ENCODE data around the gene C20orf144.

The C20orf144 gene

DNA sequence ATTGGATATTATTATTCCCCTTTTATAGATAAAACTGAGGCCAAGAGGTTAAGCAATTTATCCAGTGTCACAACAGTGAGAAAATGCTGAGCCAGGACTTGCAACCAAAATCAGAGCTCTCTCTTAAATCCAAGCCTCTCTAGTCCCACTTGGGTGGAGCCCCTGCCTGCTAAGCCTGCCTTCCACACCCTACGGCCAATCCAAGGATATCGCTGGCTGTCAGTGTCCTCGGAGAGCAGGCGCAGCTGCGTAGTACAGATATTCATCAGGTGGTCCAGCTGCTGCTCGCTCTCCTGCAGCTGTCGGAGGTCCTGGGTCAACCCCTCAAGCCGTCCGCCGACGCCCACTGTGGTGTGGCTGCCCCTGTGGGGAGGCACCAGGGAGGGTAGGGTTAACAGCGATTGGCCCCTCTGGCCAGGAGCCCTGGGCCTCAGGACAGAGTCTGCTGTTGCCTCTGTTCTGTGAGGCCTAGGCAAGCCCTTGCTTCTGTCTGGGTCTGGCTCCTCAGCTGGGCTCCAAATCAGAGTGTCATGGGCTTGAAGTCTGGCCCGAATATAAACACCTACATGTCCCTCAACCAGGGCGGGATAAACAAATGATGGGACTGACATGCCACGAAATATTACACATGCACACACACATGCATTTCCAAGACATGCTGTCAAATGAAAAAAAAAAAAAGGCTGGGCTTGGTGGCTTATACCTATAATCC, 16.0 kb downstream of the C20orf144 start:
- no peak for DNase-seq

DNA sequence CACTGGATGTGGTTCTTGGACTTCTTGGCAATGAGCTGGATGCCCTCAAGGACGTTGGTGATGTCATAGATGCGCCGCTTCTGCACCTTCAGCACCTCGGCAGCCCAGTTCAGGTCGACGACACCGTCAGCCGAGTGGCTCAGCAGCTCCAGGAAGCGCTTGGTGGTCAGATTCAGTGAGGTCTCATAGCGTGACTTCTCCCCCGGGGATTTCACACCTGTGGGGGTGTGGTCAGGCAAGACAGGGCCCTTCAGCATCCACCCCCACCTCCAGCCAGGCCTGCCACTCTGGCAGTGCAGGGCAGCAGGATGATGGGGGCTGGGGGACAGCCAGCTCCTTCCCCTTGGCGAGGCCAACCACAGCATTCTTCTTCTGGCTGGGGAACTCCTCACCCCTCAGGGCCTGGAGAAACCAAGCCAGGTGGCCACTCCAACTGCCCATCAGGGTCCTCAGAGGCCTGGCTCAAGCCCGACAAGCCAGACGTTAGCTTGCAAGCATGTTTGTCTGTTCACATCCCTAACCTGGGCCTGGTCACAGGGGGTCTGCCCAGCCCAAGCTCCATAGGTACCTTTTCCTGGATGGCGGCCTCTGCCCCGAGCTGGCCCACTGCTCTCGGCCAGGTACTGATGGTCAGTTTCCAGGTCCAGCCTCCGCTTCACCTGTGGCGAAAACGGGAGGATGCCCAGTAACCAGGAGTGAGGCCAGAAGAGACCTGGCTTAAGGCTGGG, 17.8 kb downstream of the C20orf144 start:
- DNase-seq = no peak

DNA sequence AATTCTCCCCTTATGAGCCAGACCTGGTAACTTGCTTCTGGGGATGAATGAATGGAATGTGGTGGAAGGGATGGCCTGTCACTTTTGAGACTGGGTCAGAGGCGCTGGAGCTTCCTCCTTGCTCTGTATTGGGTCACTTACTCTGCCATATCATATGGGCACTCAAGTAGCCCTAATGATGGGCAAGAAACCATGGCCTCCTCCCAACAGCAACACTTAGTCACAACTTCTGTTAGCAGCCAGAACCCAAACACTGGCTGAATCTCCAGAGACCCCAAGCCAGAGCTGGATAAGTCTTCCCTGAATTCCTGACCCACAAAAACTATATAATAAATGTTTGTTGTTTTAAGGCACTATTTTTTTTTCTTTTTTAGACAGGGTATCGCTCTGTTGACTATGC, 18.6 kb downstream of the C20orf144 start:
- DNase-seq = no peak

DNA sequence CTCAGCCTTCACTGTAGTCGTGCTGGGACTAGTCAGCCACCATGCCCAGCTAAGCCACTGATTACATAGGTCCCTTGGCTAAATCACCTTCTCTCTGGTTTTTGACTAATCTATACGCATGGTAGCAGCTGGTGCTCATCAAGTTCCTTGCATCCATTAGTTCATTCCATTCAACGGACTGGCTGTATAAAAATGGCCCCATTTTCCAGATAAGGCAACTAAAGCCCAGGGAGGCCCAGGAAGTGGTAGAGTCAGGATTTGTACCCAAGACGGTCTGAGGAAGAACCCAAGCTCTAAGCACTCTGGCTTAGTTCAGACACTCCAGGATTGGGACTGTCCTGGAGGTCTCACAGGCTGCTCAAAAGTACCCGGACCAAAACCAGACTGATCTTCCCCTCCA, 19.2 kb downstream of the C20orf144 start:
- DNase-seq = no peak

DNA sequence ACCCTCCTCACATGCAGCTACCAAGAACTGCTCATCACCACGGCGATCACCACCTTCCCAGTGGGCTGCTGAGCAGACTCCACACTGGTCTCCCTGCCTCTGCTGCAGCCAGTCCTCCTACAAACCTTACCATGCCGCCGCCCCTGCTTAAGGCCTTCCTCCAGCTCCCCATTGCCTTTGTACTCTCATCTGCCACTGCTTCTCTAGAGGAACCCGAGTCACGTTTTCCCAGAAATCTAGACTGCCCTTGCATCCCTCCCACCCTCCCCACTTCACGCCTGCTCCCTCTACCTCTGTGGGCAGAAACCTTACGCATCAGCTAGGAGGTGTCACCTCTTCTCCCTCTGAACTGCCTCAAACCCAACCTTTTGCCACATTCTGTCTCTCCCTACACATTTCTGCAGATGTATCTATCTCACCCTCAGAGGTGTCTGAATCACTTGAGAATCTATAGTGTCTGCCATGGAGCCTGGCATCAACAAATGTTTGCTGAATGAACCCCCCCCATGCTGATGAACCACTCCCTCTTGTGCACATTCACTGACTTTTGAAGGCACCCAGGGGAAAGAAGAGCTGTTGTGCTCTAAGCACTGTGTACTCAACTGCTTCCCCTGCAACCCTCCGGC, 19.7 kb downstream of the C20orf144 start:
- no peak for DNase-seq

DNA sequence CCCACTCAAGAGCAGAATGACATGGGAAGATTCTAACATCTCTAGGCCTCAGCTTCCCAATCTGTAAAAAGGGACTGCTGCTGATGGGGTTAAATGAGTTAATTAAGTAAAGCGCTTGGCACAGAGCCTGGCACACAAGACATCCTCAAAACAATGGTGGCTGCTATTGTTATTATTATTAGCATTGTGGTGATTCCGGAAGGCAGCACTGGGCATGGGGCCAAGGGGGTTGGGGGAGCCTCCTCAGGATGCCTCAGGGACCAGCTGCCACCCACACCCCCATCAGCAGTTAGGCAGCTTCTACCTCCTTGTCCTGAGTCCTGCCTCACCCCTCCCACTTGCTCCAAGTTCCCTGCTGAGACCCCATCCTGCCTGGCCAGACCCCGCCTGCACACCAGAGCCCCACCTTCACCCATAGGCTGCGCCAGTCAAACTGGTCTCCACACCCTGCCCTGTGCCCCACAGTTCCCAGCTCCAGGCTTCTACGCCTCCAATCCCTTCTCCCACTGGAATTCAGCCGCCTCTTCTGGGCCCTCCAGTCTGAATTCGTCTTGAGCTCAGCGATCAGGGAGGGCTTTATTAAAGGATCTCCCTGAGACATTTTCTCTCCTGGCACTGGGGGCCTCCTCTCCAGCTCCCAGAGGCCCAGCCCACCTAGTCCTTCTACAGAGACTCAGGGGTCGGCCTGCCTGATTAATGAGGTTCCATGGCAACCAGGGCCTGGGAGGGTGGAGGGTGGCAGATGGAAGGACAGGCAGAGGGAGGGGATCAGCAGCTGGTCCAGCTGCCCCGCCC, 22.6 kb downstream of the C20orf144 start:
- no peak for DNase-seq

DNA sequence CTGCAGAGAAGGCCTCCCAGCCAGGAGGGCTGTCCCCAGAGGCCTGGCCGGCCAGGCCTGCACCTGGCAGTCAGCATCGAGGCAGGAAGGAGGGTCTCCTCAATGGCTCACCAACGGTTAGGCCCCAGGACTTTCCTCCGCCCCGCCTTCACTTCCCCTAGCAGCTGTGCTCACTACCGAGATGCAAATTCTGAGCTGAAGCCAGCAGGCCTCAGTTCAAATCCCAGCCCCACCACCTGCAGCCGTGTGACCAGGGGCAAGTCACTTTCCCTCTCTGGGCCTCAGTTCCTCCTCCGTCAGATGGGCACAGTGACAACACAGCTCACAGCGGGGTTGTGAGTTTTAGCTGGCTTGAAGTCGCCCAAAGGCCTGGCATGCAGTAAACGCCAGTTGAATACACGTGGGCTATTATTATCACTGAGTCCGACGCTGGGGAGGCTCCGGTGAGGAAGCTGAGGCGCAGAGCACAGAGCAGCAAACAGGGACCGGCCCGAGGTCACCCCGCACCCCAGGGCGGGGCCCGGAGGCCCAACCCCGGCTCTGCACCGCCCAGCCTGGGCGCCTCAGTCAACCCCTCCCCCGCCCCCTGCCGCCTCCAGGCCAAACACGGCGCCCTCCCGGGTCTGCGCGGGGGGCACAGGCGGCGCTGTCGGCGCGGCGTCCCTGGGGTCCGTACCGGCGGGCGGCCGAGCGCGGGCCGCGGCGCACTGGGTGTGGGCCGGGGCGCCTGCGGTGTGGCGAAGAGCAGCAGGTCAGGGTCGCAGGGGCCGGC, 23.4 kb downstream of the C20orf144 start:
- DNase-seq = peak; percentile 46 to 56

DNA sequence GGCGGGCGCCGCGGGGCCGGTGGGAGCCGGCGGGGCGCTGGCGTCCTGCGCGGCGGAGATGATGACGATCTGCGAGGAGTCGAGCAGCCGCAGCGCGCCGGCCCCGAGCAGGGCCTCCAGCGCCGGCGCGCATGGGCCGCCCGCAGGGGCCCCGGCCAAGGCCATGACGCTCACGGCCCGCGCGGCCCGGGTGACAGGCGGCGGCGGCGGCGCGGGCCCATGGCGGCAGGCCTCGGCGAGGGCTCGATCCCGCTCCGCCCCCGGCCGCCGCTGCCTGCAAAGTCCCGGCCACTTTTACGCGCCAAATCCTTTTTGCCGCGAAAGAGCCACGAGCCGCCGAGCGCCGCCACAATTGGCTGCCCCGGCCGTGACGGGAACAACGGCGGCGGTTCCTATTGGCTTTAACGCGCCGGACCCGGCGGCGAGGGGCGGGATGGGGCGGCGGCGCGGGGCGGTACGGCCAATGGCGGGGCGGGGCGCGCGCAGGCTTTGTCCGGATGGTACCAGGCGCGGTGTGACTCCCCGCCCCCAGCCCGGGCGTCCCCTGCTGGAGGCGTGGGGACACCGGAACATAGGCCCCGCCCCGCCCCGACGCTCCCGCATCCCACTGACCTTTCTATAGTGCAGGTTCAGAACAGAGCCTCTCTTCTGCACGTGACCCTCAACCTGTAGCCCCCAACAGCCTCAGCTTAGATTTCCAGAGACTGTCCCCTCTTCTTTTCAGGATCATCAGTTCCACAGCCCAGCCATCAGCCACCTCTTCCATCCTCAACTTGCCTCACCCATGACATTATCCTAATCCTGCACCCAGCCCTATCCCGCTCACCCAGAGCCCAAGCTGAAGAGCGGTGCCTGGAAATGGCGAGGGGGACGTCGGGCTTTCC, 24.2 kb downstream of the C20orf144 start, which contains the start of gene E2F1:
Gene E2F1, minus strand, starts transcription at position 286 of the 884 bp plus-strand sequence. Its CDS starts 121 bp downstream, at position 165.
- peak; percentile 87 to 89 for DNase-seq

DNA sequence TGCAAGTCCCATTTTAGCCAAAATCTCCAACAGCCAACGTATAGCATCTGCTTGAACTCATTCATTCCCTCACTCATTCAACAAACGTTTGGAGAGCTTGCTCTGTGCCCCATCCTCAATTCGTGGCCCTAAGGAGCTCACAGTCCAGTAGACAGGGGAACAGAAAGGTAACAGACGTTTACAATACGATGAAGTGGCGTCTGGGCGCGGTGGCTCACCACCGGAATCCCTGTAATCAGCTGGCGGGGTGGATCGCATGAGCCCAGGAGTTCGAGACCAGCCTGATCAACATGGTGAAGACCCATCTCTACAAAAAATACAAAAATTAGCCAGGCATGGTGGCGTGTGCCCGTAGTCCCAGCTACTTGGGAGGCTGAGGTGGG, 24.8 kb downstream of the C20orf144 start:
- no peak for DNase-seq

DNA sequence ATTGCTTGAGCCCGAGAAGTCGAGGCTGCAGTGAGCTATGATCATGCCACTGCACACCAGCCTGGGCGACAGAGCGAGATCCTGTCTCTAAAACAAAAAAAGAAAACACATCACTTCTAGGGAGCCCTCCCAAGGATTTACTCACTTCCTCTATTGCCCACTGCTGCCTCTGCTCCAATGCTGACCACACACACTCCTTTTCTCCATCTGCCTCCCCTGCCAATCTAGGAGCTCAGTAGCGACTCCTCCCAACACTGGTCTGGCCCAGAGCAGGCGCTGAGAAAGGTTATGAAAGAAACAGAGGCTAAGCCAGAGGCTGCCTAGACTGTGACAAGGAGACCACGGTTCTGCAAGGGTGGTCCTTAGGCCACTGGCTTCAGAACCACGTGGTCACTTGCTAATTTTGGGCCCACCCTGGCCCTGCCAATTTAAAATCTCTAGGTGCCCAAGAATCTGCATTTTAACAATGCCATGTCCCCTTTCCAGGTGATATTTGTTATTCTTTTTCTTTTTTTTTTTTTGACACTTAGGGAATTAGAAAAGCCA, 25.3 kb downstream of the C20orf144 start:
- peak; percentile 80 to 81 for DNase-seq

DNA sequence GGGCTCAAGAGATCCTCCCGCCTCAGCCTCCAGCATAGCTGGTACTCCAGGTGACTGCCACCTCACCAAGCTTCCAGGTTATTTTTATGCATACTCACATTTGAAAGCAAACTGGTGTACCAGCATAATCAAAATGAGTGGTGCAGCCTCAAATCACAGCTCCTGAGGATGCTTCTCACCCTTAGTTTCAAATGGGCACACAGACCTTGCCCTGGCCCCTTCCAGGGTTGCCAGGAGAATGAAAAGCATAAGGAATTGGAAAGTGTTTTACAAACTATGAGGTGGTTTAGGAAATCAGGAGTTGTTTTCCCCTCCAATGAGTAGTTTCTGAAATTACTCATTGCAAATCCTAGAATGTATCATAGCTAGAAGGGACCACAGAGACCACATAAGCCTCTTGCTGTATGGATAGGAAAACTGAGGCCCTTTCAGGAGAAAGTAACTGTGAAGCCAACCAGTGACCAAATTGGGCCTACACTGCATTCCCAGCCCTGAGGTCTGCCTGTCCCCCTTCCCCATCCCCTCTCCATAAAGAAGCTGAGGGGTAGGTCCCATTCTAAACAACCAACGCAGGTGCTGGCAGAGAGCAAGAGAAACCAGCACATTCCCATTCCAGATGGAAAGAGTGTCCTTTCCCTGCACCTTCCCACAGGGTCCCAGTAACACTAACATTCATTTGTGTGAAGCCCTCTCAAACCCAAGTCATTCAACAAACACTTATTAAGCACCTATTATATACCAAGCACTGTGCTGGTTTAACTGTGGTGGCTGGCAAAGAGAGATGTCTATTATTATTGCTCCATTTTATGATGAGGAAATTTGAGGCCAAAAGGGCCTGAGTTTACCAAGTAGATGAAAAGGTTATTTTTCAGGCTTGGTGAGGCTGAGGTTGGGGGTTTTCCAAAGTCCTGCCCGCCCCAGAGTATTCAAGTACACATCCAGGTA, 26.1 kb downstream of the C20orf144 start:
- DNase-seq = no peak

DNA sequence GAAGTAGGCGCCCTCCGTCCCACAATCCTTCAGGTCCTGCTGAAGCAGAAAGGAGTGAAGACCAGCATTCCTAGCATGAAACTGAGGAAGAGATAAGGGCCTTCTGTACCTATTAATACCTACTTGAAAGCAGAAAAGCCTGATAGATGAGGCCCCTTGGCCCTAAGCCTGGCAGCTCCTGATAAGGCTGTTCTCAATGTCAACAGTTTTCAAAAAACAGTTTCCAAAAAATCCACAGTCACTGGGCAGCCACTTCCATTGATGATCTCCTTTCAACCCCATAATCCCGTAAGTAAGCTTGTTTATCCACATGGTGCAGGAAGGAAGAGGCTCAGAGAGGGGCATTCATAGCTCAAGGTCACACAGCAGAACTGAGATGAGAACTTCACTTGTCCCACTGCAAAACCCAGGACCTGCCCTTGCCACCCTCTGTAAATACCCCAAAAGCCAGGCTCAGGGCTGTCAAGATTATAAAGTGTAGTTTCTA, 26.9 kb downstream of the C20orf144 start:
- DNase-seq = no peak

DNA sequence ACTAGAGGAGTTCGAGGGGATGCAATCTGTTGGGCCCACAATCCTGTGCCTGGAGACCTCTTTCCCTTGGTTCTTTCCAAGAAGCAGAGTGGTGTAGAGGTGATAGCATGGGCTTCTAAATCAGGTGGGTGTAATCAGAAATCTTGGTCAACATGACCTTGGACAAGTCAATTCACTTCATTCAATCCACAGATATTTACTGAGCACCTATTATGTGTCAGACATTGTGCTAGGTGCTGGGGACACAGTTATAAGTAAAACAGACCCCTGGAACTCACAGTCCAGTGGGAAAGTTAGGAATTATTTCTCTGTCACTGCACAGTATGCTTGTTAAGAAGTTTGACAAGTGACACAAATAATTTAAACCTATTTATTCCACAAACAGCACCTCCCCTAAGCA, 27.4 kb downstream of the C20orf144 start:
- no peak for DNase-seq

DNA sequence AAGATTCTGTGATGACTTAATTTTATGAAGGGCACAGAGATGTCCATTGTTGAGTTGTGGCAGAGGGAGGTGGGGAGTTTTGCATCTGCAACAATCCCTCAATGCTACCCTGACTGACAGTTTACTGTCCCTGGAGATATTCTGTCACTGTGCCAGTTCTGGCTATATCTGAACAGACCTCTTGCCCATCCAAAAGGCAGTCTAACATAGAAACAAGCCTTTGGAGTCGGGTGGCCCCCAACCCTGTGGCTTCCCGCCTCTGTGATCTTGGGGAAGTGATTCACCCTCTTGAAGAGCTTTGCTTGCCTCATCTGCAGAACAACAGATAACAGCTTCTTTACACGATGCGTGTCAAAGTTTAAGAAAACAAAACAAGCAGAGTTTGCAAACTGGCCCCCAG, 27.8 kb downstream of the C20orf144 start:
- peak; percentile 37 to 45 for DNase-seq

DNA sequence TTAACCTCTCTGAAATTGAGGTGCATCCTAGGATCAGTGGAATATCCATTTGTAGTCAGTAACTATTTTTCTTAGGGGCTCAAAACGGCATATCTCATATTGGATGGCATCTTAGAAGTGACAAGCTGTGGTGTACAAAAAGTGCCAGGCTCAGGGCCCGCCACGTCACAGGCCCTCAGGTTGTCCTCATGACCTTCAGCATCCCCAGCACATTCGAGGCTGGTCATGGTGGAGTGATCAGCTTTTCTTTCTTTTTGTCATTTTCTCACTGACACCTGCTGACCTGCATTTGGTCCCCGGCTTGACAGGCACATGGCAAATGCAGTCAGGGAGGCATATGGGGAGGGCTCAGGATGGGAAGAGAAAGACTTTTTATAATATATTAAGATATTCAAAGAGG, 31.2 kb downstream of the C20orf144 start:
- no peak for DNase-seq

DNA sequence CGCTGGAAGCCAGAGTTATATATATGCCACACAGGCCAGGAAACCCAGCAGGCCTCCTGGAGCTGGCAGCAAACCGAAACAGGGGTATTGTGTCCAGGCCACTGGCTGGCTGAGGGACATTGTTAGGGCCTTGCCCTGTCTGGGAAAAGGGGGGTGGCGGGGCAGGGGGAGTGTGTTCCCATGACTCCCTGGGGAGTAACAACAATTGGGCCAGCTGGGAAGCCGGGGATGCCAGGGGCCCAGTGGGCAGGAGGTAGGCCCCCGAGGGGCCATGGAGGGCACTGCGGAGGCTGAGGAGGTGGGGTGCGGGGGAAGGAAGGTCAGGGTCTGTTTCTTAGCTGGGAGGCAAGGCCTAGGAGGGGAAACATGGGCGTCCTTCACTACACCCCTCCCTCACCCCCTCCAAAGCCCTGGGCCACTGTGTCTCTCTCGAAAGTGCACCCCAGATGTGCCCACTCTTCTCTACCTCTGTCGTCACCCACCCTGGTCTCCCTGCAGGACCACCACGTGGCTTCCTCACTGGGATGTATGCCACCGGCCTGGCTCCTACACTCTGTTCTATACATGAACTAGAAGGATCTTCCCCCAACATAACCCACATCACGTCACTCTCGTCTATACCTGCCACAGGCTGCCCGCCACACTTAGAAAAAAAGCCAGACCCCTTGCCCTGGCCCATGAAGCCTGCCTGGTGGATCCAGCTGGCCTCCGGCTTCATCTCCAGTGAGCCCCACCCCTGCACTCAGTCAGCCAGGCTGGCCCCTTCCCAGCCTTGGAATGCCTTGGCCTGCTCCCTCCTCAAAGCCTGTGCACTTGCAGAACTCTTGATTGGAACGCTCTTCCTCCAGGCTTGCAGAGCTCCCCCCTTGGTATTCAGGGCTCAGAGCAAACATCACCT, 31.9 kb downstream of the C20orf144 start:
- DNase-seq = no peak

DNA sequence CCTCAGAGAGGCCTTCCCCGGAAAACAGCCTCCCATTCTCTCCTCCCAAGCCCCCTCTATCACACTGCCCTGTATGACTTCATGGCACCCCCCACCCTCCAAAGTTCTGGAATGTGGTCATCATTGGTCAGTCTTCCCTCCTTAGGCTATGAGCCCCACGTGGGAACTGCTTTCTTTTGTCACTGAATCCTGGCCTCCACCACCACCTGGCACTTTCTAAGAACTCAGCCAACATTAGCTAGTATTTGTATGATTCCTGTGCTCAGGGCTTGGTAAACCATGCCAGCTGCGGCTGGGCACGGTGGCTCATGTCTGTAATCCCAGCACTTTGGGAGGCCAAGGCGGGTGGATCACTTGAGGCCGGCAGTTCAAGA, 32.5 kb downstream of the C20orf144 start:
- no peak for DNase-seq

DNA sequence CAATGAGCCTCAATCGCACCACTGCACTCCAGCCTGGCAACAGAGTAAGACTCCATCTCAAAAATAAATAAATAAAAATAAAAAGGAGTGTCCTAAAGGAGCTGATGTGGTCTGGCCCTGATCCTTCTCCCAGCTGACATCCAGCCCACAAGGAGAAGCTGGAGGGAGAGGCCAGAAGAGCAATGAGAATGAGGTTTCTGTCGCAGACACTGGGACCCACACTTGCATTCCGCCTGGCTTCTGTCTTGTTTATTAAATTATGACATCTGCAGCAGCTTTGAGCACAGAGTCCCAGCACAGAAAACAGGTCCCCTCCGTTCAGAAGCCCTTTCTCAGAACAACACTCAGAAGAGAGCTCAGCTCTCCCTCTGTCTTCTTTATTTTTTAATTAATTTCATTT, 34.3 kb downstream of the C20orf144 start:
- no peak for DNase-seq

DNA sequence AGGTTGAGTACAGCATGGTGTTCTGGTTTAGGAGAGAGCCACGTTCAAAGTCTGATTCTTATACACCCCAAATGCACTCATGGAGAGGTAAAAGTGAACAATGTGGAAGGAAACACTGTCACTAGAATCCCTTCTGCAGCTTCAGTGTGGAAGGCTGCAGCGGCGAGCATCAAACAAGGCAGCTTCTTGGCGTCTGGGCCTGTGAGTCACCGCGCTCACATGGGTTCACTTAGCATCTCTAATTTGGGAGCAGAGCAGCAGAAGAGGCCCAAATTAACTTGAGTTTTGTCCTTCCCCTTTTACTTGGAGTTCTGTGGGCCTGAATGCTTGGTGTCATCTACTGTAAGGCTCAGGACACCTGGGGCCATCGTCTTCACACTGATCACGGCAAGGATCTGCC, 35.0 kb downstream of the C20orf144 start:
- DNase-seq = no peak
